ENCODE measurements around the gene DPP10.

The DPP10 gene

GRCh38 chr2:114753145-114753544, 310.7 kb downstream of the DPP10 start:
- no peak overlapping the region for H3K9ac ChIP-seq (ENCODE audit: low read length)
- no peak overlapping the region for H3K27ac ChIP-seq (ENCODE audit: low read depth, low read length)
- no peaks in the 10 kb centered on the region for H3K27me3 ChIP-seq (ENCODE audit: control insufficient read depth, insufficient read depth, low read length)
- no peak overlapping the region for H3K4me3 ChIP-seq (ENCODE audit: low read length)
- no peaks in the 10 kb centered on the region for H3K36me3 ChIP-seq (ENCODE audit: control insufficient read depth, insufficient read depth, low read length)
- no peaks in the 10 kb centered on the region for H3K4me1 ChIP-seq (ENCODE audit: control insufficient read depth, insufficient read depth, low read length)

GRCh38 chr2:114754907-114755563, 312.6 kb downstream of the DPP10 start:
- Histone ChIP-seq H3K27ac (ENCODE audit: low read depth, low read length) (no peak overlapping the region), H3K36me3 (ENCODE audit: control insufficient read depth, insufficient read depth, low read length) (no peaks in the 10 kb centered on the region), H3K4me3 (ENCODE audit: low read length) (no peak overlapping the region), H3K9ac (ENCODE audit: low read length) (no peak overlapping the region), H3K4me1 (ENCODE audit: control insufficient read depth, insufficient read depth, low read length) (no peaks in the 10 kb centered on the region), H3K27me3 (ENCODE audit: control insufficient read depth, insufficient read depth, low read length) (no peaks in the 10 kb centered on the region)

GRCh38 chr2:114762376-114762775, 319.9 kb downstream of the DPP10 start:
- Histone ChIP-seq H3K27me3 (ENCODE audit: control insufficient read depth, insufficient read depth, low read length) (no peaks in the 10 kb centered on the region), H3K36me3 (ENCODE audit: control insufficient read depth, insufficient read depth, low read length) (no peaks in the 10 kb centered on the region), H3K27ac (ENCODE audit: low read depth, low read length) (no peak overlapping the region)

GRCh38 chr2:114762986-114763385, 320.5 kb downstream of the DPP10 start:
- Histone ChIP-seq H3K36me3 (ENCODE audit: control insufficient read depth, insufficient read depth, low read length) (no peaks in the 10 kb centered on the region), H3K4me1 (ENCODE audit: control insufficient read depth, insufficient read depth, low read length) (no peaks in the 10 kb centered on the region), H3K27me3 (ENCODE audit: control insufficient read depth, insufficient read depth, low read length) (no peaks in the 10 kb centered on the region), H3K4me3 (ENCODE audit: low read length) (no peak overlapping the region), H3K27ac (ENCODE audit: low read depth, low read length) (no peak overlapping the region), H3K9ac (ENCODE audit: low read length) (no peak overlapping the region)

More at GRCh38 chr2:114762376-114762775, 319.9 kb downstream of the DPP10 start:
- no peaks in the 10 kb centered on the region for H3K4me1 ChIP-seq (ENCODE audit: control insufficient read depth, insufficient read depth, low read length)
- H3K4me3 ChIP-seq (ENCODE audit: low read length): no peak overlapping the region
- H3K9ac ChIP-seq (ENCODE audit: low read length): no peak overlapping the region

GRCh38 chr2:114769110-114769509, 326.7 kb downstream of the DPP10 start:
- no peak overlapping the region for H3K27ac ChIP-seq (ENCODE audit: low read depth, low read length)
- no peaks in the 10 kb centered on the region for H3K4me1 ChIP-seq (ENCODE audit: control insufficient read depth, insufficient read depth, low read length)
- no peaks in the 10 kb centered on the region for H3K36me3 ChIP-seq (ENCODE audit: control insufficient read depth, insufficient read depth, low read length)
- no peaks in the 10 kb centered on the region for H3K27me3 ChIP-seq (ENCODE audit: control insufficient read depth, insufficient read depth, low read length)
- H3K4me3 ChIP-seq (ENCODE audit: low read length): no peak overlapping the region
- H3K9ac ChIP-seq (ENCODE audit: low read length): no peak overlapping the region

GRCh38 chr2:114769991-114770390, 327.6 kb downstream of the DPP10 start:
- no peak overlapping the region for H3K27ac ChIP-seq (ENCODE audit: low read depth, low read length)
- H3K27me3 ChIP-seq (ENCODE audit: control insufficient read depth, insufficient read depth, low read length): no peaks in the 10 kb centered on the region
- H3K9ac ChIP-seq (ENCODE audit: low read length): no peak overlapping the region
- no peak overlapping the region for H3K4me3 ChIP-seq (ENCODE audit: low read length)
- H3K4me1 ChIP-seq (ENCODE audit: control insufficient read depth, insufficient read depth, low read length): no peaks in the 10 kb centered on the region
- no peaks in the 10 kb centered on the region for H3K36me3 ChIP-seq (ENCODE audit: control insufficient read depth, insufficient read depth, low read length)

- Histone ChIP-seq H3K36me3 (ENCODE audit: control insufficient read depth, insufficient read depth, low read length) (no peaks in the 10 kb centered on the region), H3K9ac (ENCODE audit: low read length) (no peak overlapping the region), H3K27me3 (ENCODE audit: control insufficient read depth, insufficient read depth, low read length) (no peaks in the 10 kb centered on the region), H3K4me1 (ENCODE audit: control insufficient read depth, insufficient read depth, low read length) (no peaks in the 10 kb centered on the region), H3K27ac (ENCODE audit: low read depth, low read length) (no peak overlapping the region), H3K4me3 (ENCODE audit: low read length) (no peak overlapping the region)
Observed at GRCh38 chr2:114784046-114784445, 341.6 kb downstream of the DPP10 start.

- Histone ChIP-seq H3K27ac (ENCODE audit: low read depth, low read length) (no peak overlapping the region), H3K27me3 (ENCODE audit: control insufficient read depth, insufficient read depth, low read length) (no peaks in the 10 kb centered on the region), H3K4me3 (ENCODE audit: low read length) (no peak overlapping the region), H3K4me1 (ENCODE audit: control insufficient read depth, insufficient read depth, low read length) (no peaks in the 10 kb centered on the region), H3K9ac (ENCODE audit: low read length) (no peak overlapping the region), H3K36me3 (ENCODE audit: control insufficient read depth, insufficient read depth, low read length) (no peaks in the 10 kb centered on the region)
Observed at GRCh38 chr2:114784890-114785583, 342.6 kb downstream of the DPP10 start.

GRCh38 chr2:114786901-114787300, 344.5 kb downstream of the DPP10 start:
- Histone ChIP-seq H3K9ac (ENCODE audit: low read length) (no peak overlapping the region), H3K27me3 (ENCODE audit: control insufficient read depth, insufficient read depth, low read length) (no peaks in the 10 kb centered on the region), H3K36me3 (ENCODE audit: control insufficient read depth, insufficient read depth, low read length) (no peaks in the 10 kb centered on the region), H3K4me1 (ENCODE audit: control insufficient read depth, insufficient read depth, low read length) (no peaks in the 10 kb centered on the region), H3K27ac (ENCODE audit: low read depth, low read length) (no peak overlapping the region), H3K4me3 (ENCODE audit: low read length) (no peak overlapping the region)

- H3K4me1 ChIP-seq (ENCODE audit: control insufficient read depth, insufficient read depth, low read length): no peaks in the 10 kb centered on the region
- H3K4me3 ChIP-seq (ENCODE audit: low read length): no peak overlapping the region
- H3K27me3 ChIP-seq (ENCODE audit: control insufficient read depth, insufficient read depth, low read length): no peaks in the 10 kb centered on the region
- no peak overlapping the region for H3K27ac ChIP-seq (ENCODE audit: low read depth, low read length)
- H3K9ac ChIP-seq (ENCODE audit: low read length): no peak overlapping the region
- H3K36me3 ChIP-seq (ENCODE audit: control insufficient read depth, insufficient read depth, low read length): no peaks in the 10 kb centered on the region
Observed at GRCh38 chr2:114787486-114787885, 345.0 kb downstream of the DPP10 start.

- Histone ChIP-seq H3K4me3 (ENCODE audit: low read length) (no peak overlapping the region), H3K4me1 (ENCODE audit: control insufficient read depth, insufficient read depth, low read length) (no peaks in the 10 kb centered on the region), H3K27me3 (ENCODE audit: control insufficient read depth, insufficient read depth, low read length) (no peaks in the 10 kb centered on the region), H3K9ac (ENCODE audit: low read length) (no peak overlapping the region), H3K27ac (ENCODE audit: low read depth, low read length) (no peak overlapping the region), H3K36me3 (ENCODE audit: control insufficient read depth, insufficient read depth, low read length) (no peaks in the 10 kb centered on the region)
Observed at GRCh38 chr2:114789989-114790388, 347.5 kb downstream of the DPP10 start.

- H3K27ac ChIP-seq (ENCODE audit: low read depth, low read length): no peak overlapping the region
- no peaks in the 10 kb centered on the region for H3K4me1 ChIP-seq (ENCODE audit: control insufficient read depth, insufficient read depth, low read length)
- H3K36me3 ChIP-seq (ENCODE audit: control insufficient read depth, insufficient read depth, low read length): no peaks in the 10 kb centered on the region
- no peak overlapping the region for H3K9ac ChIP-seq (ENCODE audit: low read length)
- no peak overlapping the region for H3K4me3 ChIP-seq (ENCODE audit: low read length)
- H3K27me3 ChIP-seq (ENCODE audit: control insufficient read depth, insufficient read depth, low read length): no peaks in the 10 kb centered on the region
Observed at GRCh38 chr2:114797540-114797939, 355.1 kb downstream of the DPP10 start.

- no peaks in the 10 kb centered on the region for H3K4me1 ChIP-seq (ENCODE audit: control insufficient read depth, insufficient read depth, low read length)
- no peak overlapping the region for H3K9ac ChIP-seq (ENCODE audit: low read length)
- H3K27ac ChIP-seq (ENCODE audit: low read depth, low read length): no peak overlapping the region
- no peaks in the 10 kb centered on the region for H3K27me3 ChIP-seq (ENCODE audit: control insufficient read depth, insufficient read depth, low read length)
- H3K36me3 ChIP-seq (ENCODE audit: control insufficient read depth, insufficient read depth, low read length): no peaks in the 10 kb centered on the region
- no peak overlapping the region for H3K4me3 ChIP-seq (ENCODE audit: low read length)
Observed at GRCh38 chr2:114797942-114798341, 355.5 kb downstream of the DPP10 start.

Data from rectal smooth muscle tissue (tissue), 1 donor.